GM18867 (cell line): Measurements from ENCODE around the gene GRIK4.
"Not testable (repeated sequence)": the region's sequence is repeated elsewhere in the genome, so short reads cannot be mapped to it uniquely, and the experiment has no call there.

Experiments
- ATAC-seq: cut with Tn5 transposase; IDR thresholded peaks from one replicate; pipeline ENCODE4 v1.9.1; 2021; ENCODE audit warnings: mild to moderate bottlenecking, moderate library complexity; ENCODE audit not compliant: unreplicated experiment

Gene GRIK4

GRCh38 chr11:120597250-120598215, 86.0 kb downstream of the GRIK4 start:
- no peak for ATAC-seq

- no peak for ATAC-seq
Observed at GRCh38 chr11:120598517-120599257, 87.1 kb downstream of the GRIK4 start.

- no peak for ATAC-seq
Observed at GRCh38 chr11:120599816-120600420, 88.4 kb downstream of the GRIK4 start.

GRCh38 chr11:120601536-120601935, 90.0 kb downstream of the GRIK4 start:
- ATAC-seq, result no peak

GRCh38 chr11:120603071-120603470, 91.5 kb downstream of the GRIK4 start:
- no peak for ATAC-seq

GRCh38 chr11:120605469-120605868, 93.9 kb downstream of the GRIK4 start:
- no peak for ATAC-seq

GRCh38 chr11:120606211-120607010, 94.9 kb downstream of the GRIK4 start:
- ATAC-seq, result no peak

GRCh38 chr11:120608061-120608460, 96.5 kb downstream of the GRIK4 start:
- no peak for ATAC-seq

- ATAC-seq, result no peak
Observed at GRCh38 chr11:120608760-120609211, 97.2 kb downstream of the GRIK4 start.

- ATAC-seq, result no peak
Observed at GRCh38 chr11:120610111-120610510, 98.6 kb downstream of the GRIK4 start.

GRCh38 chr11:120611581-120611980, 100.0 kb downstream of the GRIK4 start:
- ATAC-seq, result no peak

GRCh38 chr11:120612513-120613263, 101.1 kb downstream of the GRIK4 start:
- peak; percentile 93 for ATAC-seq

GRCh38 chr11:120613264-120614226, 102.0 kb downstream of the GRIK4 start:
- peak; percentile 60 for ATAC-seq

GRCh38 chr11:120615391-120615790, 103.8 kb downstream of the GRIK4 start:
- ATAC-seq, result no peak

GRCh38 chr11:120618399-120618798, 106.9 kb downstream of the GRIK4 start:
- no peak for ATAC-seq

- ATAC-seq, result peak; percentile 62
Observed at GRCh38 chr11:120622189-120622875, 110.8 kb downstream of the GRIK4 start.

GRCh38 chr11:120624992-120625391, 113.4 kb downstream of the GRIK4 start:
- not testable (repeated sequence) for ATAC-seq

GRCh38 chr11:120625565-120625964, 114.0 kb downstream of the GRIK4 start:
- no peak for ATAC-seq
